Measurements from ENCODE around the gene UBE4B. TPM values are rescaled to one million over a fixed set of nuclear protein-coding genes. Genes with fewer than 3 reads are reported as not detected.

UBE4B gene
- total and polyA plus RNA-seq, 2 of the 4 experiments (the other 2 are of a cell fraction): 26.5 to 39.3 TPM

- no peak overlapping the region for H3K9ac ChIP-seq (ENCODE audit: low read depth, low read length)
- dilution Hi-C loops (cut with HindIII; ENCODE audit: low sequenced_read_pairs, unreplicated experiment) (no loop called here), in situ Hi-C loops (cut with MboI; ENCODE audit: low sequenced_read_pairs) (no loop called here), intact Hi-C loops (cut with micrococcal nuclease) (no loop called here)
- H2AK5ac ChIP-seq (ENCODE audit: low read depth, low read length): 0 out of 2 replicates have a peak overlapping the region, but pooled peaks have one; percentile 33
- H4K20me1 ChIP-seq (ENCODE audit: insufficient read depth, low read length): peaks cover 37% of the 10 kb centered on the region; the same call in 1 of the 2 replicates
- no peak overlapping the region for H3K18ac ChIP-seq (ENCODE audit: low read depth, low read length)
- no peak overlapping the region for H3K56ac ChIP-seq (ENCODE audit: extremely low read depth, insufficient read depth, low read length)
- H2BK20ac ChIP-seq (ENCODE audit: low read depth, low read length): no peak overlapping the region
- H4K5ac ChIP-seq (ENCODE audit: low read depth, low read length): no peak overlapping the region
- TF ChIP-seq RAD21 (IDR thresholded peaks at IDR 0.05; ENCODE audit: low read length) (no peak), FOS (IDR thresholded peaks at IDR 0.05; ENCODE audit: low read depth, low read length) (no peak), NFE2L2 (IDR thresholded peaks at IDR 0.05; ENCODE audit: low read depth, low read length) (no peak), POLR2A (IDR thresholded peaks at IDR 0.05; ENCODE audit: low read depth, low read length) (no peak)
- no peak overlapping the region for H3K14ac ChIP-seq (replicated peaks; ENCODE audit: low read depth, low read length)
- DNase-seq (no peak), ATAC-seq (ENCODE audit: low read depth) (no peak)
- H2BK120ac ChIP-seq (ENCODE audit: low read depth, low read length): no peak overlapping the region
- no peak overlapping the region for H4K91ac ChIP-seq (ENCODE audit: insufficient read depth, low read depth, low read length)
- peaks cover 20% of the 10 kb centered on the region for H3K9me1 ChIP-seq (ENCODE audit: insufficient read depth, low read length)
- no peak overlapping the region for H2BK5ac ChIP-seq (ENCODE audit: low read depth, low read length, poor library complexity, severe bottlenecking)
- no peaks in the 10 kb centered on the region for H3K9me3 ChIP-seq (ENCODE audit: control insufficient read depth, insufficient read depth, low read length)
- POLR2A ChIA-PET (ENCODE audit: unreplicated experiment): no interaction called here
- no peak overlapping the region for H3K27ac ChIP-seq (ENCODE audit: insufficient read depth, low read length)
- H3K23ac ChIP-seq (ENCODE audit: low read depth, low read length): no peak overlapping the region
- CTCF ChIA-PET: interaction anchor here (0.7 kb wide), 1 partner anchor 13 kb away, joined by 3 read pairs; no protein-coding TSS in a partner anchor
- no peak overlapping the region for H4K8ac ChIP-seq (ENCODE audit: low read depth in 2 of 2, low read length in 2 of 2)
- no peaks in the 10 kb centered on the region for H3K27me3 ChIP-seq (ENCODE audit: control insufficient read depth, insufficient read depth, low read length)
- H3K4me1 ChIP-seq (ENCODE audit: control insufficient read depth, insufficient read depth, low read length): peaks cover 6% of the 10 kb centered on the region
- H2AFZ ChIP-seq (replicated peaks; ENCODE audit: low read length, poor library complexity): no peak overlapping the region
- H3K4me3 ChIP-seq (ENCODE audit: insufficient read depth, low read depth, low read length): no peak overlapping the region
- BruUV-seq (replicated peaks): no TSS peak
- no peak overlapping the region for H3K4ac ChIP-seq (ENCODE audit: low read depth, low read length)
- no peaks in the 10 kb centered on the region; the same call in 1 of the 2 replicates for H3K36me3 ChIP-seq (ENCODE audit: control insufficient read depth, insufficient read depth, low read length)
- 97% methylated on average over 6 of the region's 8 CpGs; no CpG with 5 or more reads in 1 of the 2 experiments for WGBS, 2 experiments (ENCODE audit: extremely low coverage in 2 of 2, insufficient read length in 1 of 2)
- H2AK9ac ChIP-seq (replicated peaks; ENCODE audit: low read depth, low read length, poor library complexity): no peak overlapping the region
- H2BK15ac ChIP-seq (ENCODE audit: low read depth, low read length): no peak overlapping the region
- H3K4me2 ChIP-seq (ENCODE audit: low read depth, low read length): no peak overlapping the region
- peaks cover 51 to 89% of the 10 kb centered on the region in 2 experiments for H3K79me1 ChIP-seq (ENCODE audit: low read depth in 1 of 2, low read length in 2 of 2)
These were observed 26.6 kb downstream of the UBE4B start for GRCh38 chr1:10059342-10059718.
